HFF-Myc (cell line): ENCODE results near the gene TMEM123.

Source experiments
- DNase-seq: peaks from one replicate; pipeline ENCODE4 v3.0.0-alpha.2; 2011; ENCODE audit warnings: low read depth; ENCODE audit errors: extremely low read depth
- H3K4me3 ChIP-seq: replicated peaks from 2 replicates; pipeline ENCODE4 v1.5.1; 2011; ENCODE audit warnings: low read depth, mild to moderate bottlenecking, control low read depth, low read length
- CTCF ChIP-seq: IDR thresholded peaks from 2 replicates; pipeline ENCODE4 v1.5.1; 2012; ENCODE audit warnings: mild to moderate bottlenecking, low read depth, low read length, control low read depth; ENCODE audit errors: missing control alignments

The TMEM123 gene

GRCh38 chr11:102410382-102410784, 42.2 kb downstream of the TMEM123 start:
- no peak for TF ChIP-seq CTCF
- DNase-seq = no peak
- H3K4me3 ChIP-seq = no peak overlapping the region

- no peak overlapping the region for H3K4me3 ChIP-seq
- no peak for DNase-seq
- TF ChIP-seq CTCF = no peak
Observed at GRCh38 chr11:102408339-102408738, 44.2 kb downstream of the TMEM123 start.

DNA sequence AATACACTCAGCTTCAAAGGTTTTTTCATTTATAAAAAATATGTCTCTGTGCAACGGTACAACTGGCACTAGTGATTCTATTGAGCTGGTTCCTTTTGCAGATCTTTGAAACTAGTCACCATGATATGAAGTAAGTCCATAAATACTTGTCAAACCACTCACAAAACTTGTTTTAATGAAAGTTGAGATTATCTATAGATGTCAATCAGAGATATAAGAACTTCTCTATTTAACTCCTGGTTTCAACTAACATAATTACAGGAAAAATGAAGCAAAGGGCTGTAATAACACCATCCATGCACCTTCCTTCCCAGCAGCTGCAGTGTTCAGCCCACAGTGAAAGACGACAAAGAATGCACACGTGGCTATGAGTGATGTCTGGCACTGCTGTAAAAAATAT, 44.7 kb downstream of the TMEM123 start:
- no peak for DNase-seq
- H3K4me3 ChIP-seq = no peak overlapping the region
- no peak for TF ChIP-seq CTCF

DNA sequence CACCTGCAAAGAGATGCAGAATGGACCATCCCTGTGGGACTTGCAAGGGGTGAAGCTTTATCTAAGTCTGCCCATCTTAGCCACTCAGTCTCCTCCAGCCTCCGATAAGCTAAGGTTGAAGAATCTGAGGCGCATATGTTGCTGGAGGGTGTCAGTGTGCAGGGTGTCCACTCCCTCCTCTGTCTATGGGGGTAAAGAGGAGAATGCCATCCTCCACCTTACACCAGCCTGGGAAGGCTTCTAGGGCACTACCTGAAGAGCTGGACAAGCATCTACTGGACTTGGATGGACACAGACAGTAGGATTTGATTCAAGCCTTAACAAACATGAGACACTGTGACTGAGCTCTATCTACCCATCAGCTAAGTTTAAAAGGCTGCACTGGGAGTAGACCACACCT, 46.5 kb downstream of the TMEM123 start:
- no peak for DNase-seq
- H3K4me3 ChIP-seq = no peak overlapping the region
- no peak for TF ChIP-seq CTCF

- H3K4me3 ChIP-seq = no peak overlapping the region
- DNase-seq = no peak
- no peak for TF ChIP-seq CTCF
Observed at GRCh38 chr11:102405501-102405900, 47.1 kb downstream of the TMEM123 start.

DNA sequence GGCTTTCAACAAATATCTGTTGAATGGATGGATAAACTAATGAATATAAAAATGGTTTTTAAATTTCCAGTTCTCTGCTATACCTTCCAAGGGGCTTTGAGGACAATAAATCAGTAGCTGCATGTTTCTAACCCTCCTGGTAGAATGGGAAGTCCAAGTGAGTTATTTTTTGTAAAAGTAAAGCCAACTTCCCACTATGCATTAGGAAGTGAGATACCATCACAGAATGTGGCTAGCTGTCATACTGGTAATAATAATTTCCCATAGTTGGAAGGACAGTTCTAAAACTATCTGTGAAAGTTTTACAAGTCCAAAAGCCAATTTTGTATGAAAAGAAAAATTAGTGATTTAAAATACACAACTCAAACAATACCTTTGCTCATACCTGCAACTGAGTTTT, 50.0 kb downstream of the TMEM123 start:
- H3K4me3 ChIP-seq = no peak overlapping the region
- no peak for TF ChIP-seq CTCF
- DNase-seq = no peak

- TF ChIP-seq CTCF = no peak
- DNase-seq = no peak
- no peak overlapping the region for H3K4me3 ChIP-seq
Observed at GRCh38 chr11:102401905-102402304, 50.7 kb downstream of the TMEM123 start.
